K562 (cell line): ENCODE measurements around the gene HOXD9. TPM values are rescaled to one million over a fixed set of nuclear protein-coding genes. Genes with fewer than 3 reads are reported as not detected.

ENCODE experiments used
- ATAC-seq: fragments of 200-7000 bp; cut with Tn5 transposase; 3 replicates; pipeline ENCODE4 v1.9.1; 2020; ENCODE audit warnings: moderate library complexity
- BruUV-seq: library from RNA; stranded (reverse); fragments of 400-500 nt; replicated peaks from 2 replicates; lab custom pipeline; 2021; lab: Mats Ljungman, UMichigan
- CTCF ChIA-PET: fragments of 300-600 bp; formaldehyde crosslinking; extraction: SDS; loops from one replicate; lab custom pipeline; 2021; ENCODE audit warnings: low intra/inter-chr PET ratio; lab: Yijun Ruan, JAX
- POLR2A ChIA-PET: fragments of 300-600, 350-650 bp; sonication (Branson Sonifier 250); formaldehyde crosslinking; extraction: SDS; loops from one replicate; lab custom pipeline; 2021; ENCODE audit warnings: antibody characterized with exemption, inconsistent platforms; lab: Yijun Ruan, JAX
- DNase-seq, 4 experiments: peaks; one replicate each; pipeline versions ENCODE4 v3.0.0 to v3.0.0-alpha.2; 2011 to 2018; ENCODE audit warnings: low spot score in 3 of 4, mixed read lengths in 3 of 4; ENCODE audit errors: extremely low read depth in 1 of 4
- FAIRE-seq: peaks from 2 replicates; lab custom pipeline; 2011; peaks lifted over from hg19 to GRCh38; lab: Jason Lieb, UNC
- H2AFZ ChIP-seq: 2 replicates; pipeline ENCODE4 v1.6.0; 2011; ENCODE audit warnings: low read depth, low read length, control low read depth, inconsistent platforms
- H3K27ac ChIP-seq: fragments of 200-600 bp; 3 replicates; pipeline ENCODE4 v1.8.0; 2011; ENCODE audit warnings: low read depth, mild to moderate bottlenecking, control low read depth, inconsistent platforms, low read length, moderate library complexity, mixed read lengths; ENCODE audit errors: extremely low read depth
- H3K27me3 ChIP-seq, 2 experiments: fragments of 300-600 bp in 1 of 2; 2 replicates in 1 of 2; 3 replicates in 1 of 2; pipeline versions ENCODE4 v1.6.0 to v1.8.0; 2011; ENCODE audit warnings: inconsistent platforms in 2 of 2, low read length in 2 of 2, mild to moderate bottlenecking in 1 of 2, mixed read lengths in 1 of 2, moderate library complexity in 1 of 2; ENCODE audit not compliant: control insufficient read depth in 2 of 2, insufficient read depth in 2 of 2
- H3K36me3 ChIP-seq: fragments of 300-600 bp; 3 replicates; pipeline ENCODE4 v1.8.0; 2011; ENCODE audit warnings: mild to moderate bottlenecking, low read length, inconsistent platforms; ENCODE audit not compliant: control insufficient read depth, insufficient read depth
- H3K4me1 ChIP-seq, 2 experiments: fragments of 200-600 bp in 1 of 2; replicated peaks in 1 of 2; 2 replicates in 1 of 2; 3 replicates in 1 of 2; pipeline versions ENCODE4 v1.5.1 to v1.8.0; 2011; ENCODE audit warnings: inconsistent platforms in 2 of 2, low read length in 2 of 2, mild to moderate bottlenecking in 1 of 2, mixed read lengths in 1 of 2, moderate library complexity in 1 of 2; ENCODE audit not compliant: control insufficient read depth in 2 of 2, insufficient read depth in 2 of 2
- H3K4me2 ChIP-seq: 2 replicates; pipeline ENCODE4 v1.6.1; 2011; ENCODE audit warnings: low read length, control low read depth, inconsistent platforms, mixed read lengths; ENCODE audit not compliant: insufficient read depth
- H3K4me3 ChIP-seq: fragments of 200-600 bp; sonication (generic), shearing (Covaris generic); 2 replicates; pipeline ENCODE4 v1.5.1; 2016; ENCODE audit warnings: control low read depth, inconsistent platforms
- H3K79me2 ChIP-seq: fragments of 200-600 bp; 3 replicates; pipeline ENCODE4 v1.8.0; 2011; ENCODE audit warnings: low read length, inconsistent platforms; ENCODE audit not compliant: control insufficient read depth, insufficient read depth
- H3K9ac ChIP-seq, 2 experiments: 2 replicates each; pipeline versions ENCODE4 v1.6.0 to v1.6.1; 2011; ENCODE audit warnings: low read depth in 2 of 2, low read length in 2 of 2, control low read depth in 1 of 2, inconsistent platforms in 1 of 2, mild to moderate bottlenecking in 1 of 2, mixed read lengths in 1 of 2; ENCODE audit not compliant: insufficient read depth in 1 of 2
- H3K9me1 ChIP-seq: one replicate; pipeline ENCODE4 v1.6.0; 2011; ENCODE audit warnings: inconsistent platforms, mild to moderate bottlenecking, low read length, moderate library complexity; ENCODE audit not compliant: control insufficient read depth, insufficient read depth
- H3K9me3 ChIP-seq: replicated peaks from 2 replicates; pipeline ENCODE4 v1.5.1; 2011; ENCODE audit warnings: low read depth, low read length, inconsistent platforms; ENCODE audit not compliant: control insufficient read depth, insufficient read depth
- H4K20me1 ChIP-seq: replicated peaks from 2 replicates; pipeline ENCODE4 v1.6.1; 2011; ENCODE audit warnings: low read length, inconsistent platforms, mixed read lengths; ENCODE audit not compliant: control insufficient read depth, insufficient read depth
- DACH1 ChIP-seq: fragments of 450-650 bp; IDR thresholded peaks from 2 replicates; pipeline ENCODE4 v1.6.1; 2018; ENCODE audit not compliant: partially characterized antibody
- TAF1 ChIP-seq: IDR thresholded peaks from 2 replicates; pipeline ENCODE4 v1.6.1; 2011; ENCODE audit warnings: mild to moderate bottlenecking, low read length, moderate library complexity; ENCODE audit not compliant: insufficient read depth, control insufficient read depth, severe bottlenecking; ENCODE audit errors: extremely low read depth
- ZFP36 ChIP-seq: fragments of 150-350 bp; IDR thresholded peaks from 2 replicates; pipeline ENCODE4 v1.6.1; 2018; ENCODE audit warnings: low read length, low read depth; ENCODE audit not compliant: partially characterized antibody
- ZNF512 ChIP-seq: IDR thresholded peaks from 2 replicates; pipeline ENCODE4 v1.6.1; 2016; ENCODE audit warnings: missing genetic modification characterization, missing compliant biosample characterization
- ZNF79 ChIP-seq: fragments of 250-450 bp; sonication (Bioruptor Pico); IDR thresholded peaks from 2 replicates; pipeline ENCODE4 v1.4.0; 2020; ENCODE audit warnings: low read depth, mild to moderate bottlenecking, moderate library complexity
- WGBS: fragments of 100-300 bp; shearing (Covaris generic); methylation state at CpG from one replicate; pipeline ENCODE4 v1.1.6; 2016; ENCODE audit warnings: low coverage, mixed read lengths; ENCODE audit not compliant: insufficient coverage; ENCODE audit errors: missing lambda C conversion rate; 5-methylcytosine and 5-hydroxymethylcytosine counted together
- in situ Hi-C: fragments of 300-500 bp; cut with MboI; formaldehyde crosslinking; loops from 4 replicates; pipeline ENCODE4 v1.15.0; 2018; ENCODE audit warnings: inconsistent platforms, mixed read lengths
- intact Hi-C: fragments of 100-400 bp; cut with micrococcal nuclease; formaldehyde crosslinking; loops from 2 replicates; pipeline ENCODE4 v1.14.2; 2022
- polyA plus RNA-seq, 8 experiments: library from polyadenylated mRNA; depleted of rRNA in 4 of 8; stranded (reverse) in 5 of 8; unstranded in 3 of 8; fragments of >200 nt; fragmentation: Nextera tagmentation in 2 of 8; fragmentation: Illumina TruSeq in 1 of 8; extraction: Ambion mirVana in 2 of 8; extraction: Trizol in 1 of 8; gene quantifications; 2 replicates each; pipeline versions ENCODE4 v1.2.1 to v1.2.3, GENCODE V29; 2011 to 2014; ENCODE audit warnings: inconsistent platforms in 1 of 8, missing spikeins in 1 of 8
- total RNA-seq, 7 experiments: library from RNA; depleted of rRNA in 6 of 7; stranded (reverse); fragments of >200 nt in 6 of 7; fragmentation: Illumina TruSeq in 2 of 7; extraction: Trizol in 2 of 7; gene quantifications; 2 replicates each; pipeline versions ENCODE4 v1.2.1 to v1.2.3, GENCODE V29; 2011 to 2021; ENCODE audit warnings: low replicate concordance in 1 of 7

HOXD9 gene
- total and polyA plus RNA-seq, 9 of the 15 experiments (the other 6 are each of a cell fraction or from before 2014, with no cell fraction given), result not detected

GRCh38 chr2:176130957-176131847 is 8.7 kb downstream of the HOXD9 start (continued):
- TF ChIP-seq ZFP36, result peak; percentile 40
- no peak for TF ChIP-seq TAF1

- intact Hi-C loops (no loop called here), in situ Hi-C loops (loop anchor here (25.0 kb wide), 2 partner anchors 680 to 1630 kb away; no protein-coding TSS in a partner anchor)
- Histone ChIP-seq H3K36me3 (no peaks in the 10 kb centered on the region), H3K79me2 (no peaks in the 10 kb centered on the region), H3K4me2 (no peak overlapping the region), H3K9me3 (no peaks in the 10 kb centered on the region), H2AFZ (no peak overlapping the region), H3K9ac (no peak overlapping the region), H3K27ac (no peak overlapping the region), H3K9me1 (no peaks in the 10 kb centered on the region), H3K27me3 (peaks cover 51 to 73% of the 10 kb centered on the region in 2 experiments), H4K20me1 (0 out of 2 replicates have a peak, but pooled peaks cover 5% of the 10 kb centered on the region), H3K4me3 (no peak overlapping the region), H3K4me1 (peaks cover 0 to 26% of the 10 kb centered on the region in 2 experiments; a peak in 2 of 5 replicates)
- no peak for ATAC-seq
- 8% methylated on average over 4 of the region's 4 CpGs for WGBS
- ChIA-PET CTCF (no interaction called here), POLR2A (interaction anchor here (0.9 to 1.7 kb wide), 2 partner anchors 316 to 486 kb away, joined by 3 read pairs; no protein-coding TSS in a partner anchor)
- no peak for DNase-seq
- TF ChIP-seq ZNF79 (CRISPR knock-in tag) (no peak), DACH1 (peak; percentile 77), ZNF512 (tag) (peak; percentile 58; the same call in 1 of the 2 replicates)
- BruUV-seq, result no TSS peak
- FAIRE-seq, result no peak
These were observed 9.3 kb downstream of the HOXD9 start for GRCh38 chr2:176131848-176132158.
